BLaER1 (cell line): ENCODE measurements around the gene DPP4.

Experiments used
- H3K27ac ChIP-seq: shearing (Covaris generic); formaldehyde crosslinking; 2 replicates; pipeline ENCODE4 v1.8.1; 2022
- H3K27me3 ChIP-seq: shearing (Covaris generic); formaldehyde crosslinking; 2 replicates; pipeline ENCODE4 v1.8.1; 2022
- H3K36me3 ChIP-seq: shearing (Covaris generic); formaldehyde crosslinking; 2 replicates; pipeline ENCODE4 v1.8.1; 2022
- H3K4me1 ChIP-seq: shearing (Covaris generic); formaldehyde crosslinking; 2 replicates; pipeline ENCODE4 v1.8.1; 2022
- H3K4me2 ChIP-seq: shearing (Covaris generic); formaldehyde crosslinking; 2 replicates; pipeline ENCODE4 v1.8.1; 2022
- H3K4me3 ChIP-seq: shearing (Covaris generic); formaldehyde crosslinking; 2 replicates; pipeline ENCODE4 v1.8.1; 2022
- H3K9ac ChIP-seq: shearing (Covaris generic); formaldehyde crosslinking; 2 replicates; pipeline ENCODE4 v1.8.1; 2022
- H3K9me3 ChIP-seq: shearing (Covaris generic); formaldehyde crosslinking; 2 replicates; pipeline ENCODE4 v1.8.1; 2022
- H4K20me1 ChIP-seq: shearing (Covaris generic); formaldehyde crosslinking; 2 replicates; pipeline ENCODE4 v1.8.1; 2022
- Cebpa-rat ChIP-seq: shearing (Covaris generic); IDR thresholded peaks from 2 replicates; pipeline ENCODE4 v1.8.1; 2022

DPP4 gene

GRCh38 chr2:162106746-162107145 is 32.7 kb upstream of the DPP4 start:
- Histone ChIP-seq H3K36me3 (no peaks in the 10 kb centered on the region), H3K27me3 (no peaks in the 10 kb centered on the region), H3K9ac (no peak overlapping the region), H4K20me1 (no peaks in the 10 kb centered on the region), H3K4me1 (no peaks in the 10 kb centered on the region), H3K9me3 (no peaks in the 10 kb centered on the region), H3K4me2 (no peak overlapping the region), H3K4me3 (no peak overlapping the region), H3K27ac (no peak overlapping the region)
- TF ChIP-seq Cebpa-rat: no peak

- Histone ChIP-seq H3K36me3 (no peaks in the 10 kb centered on the region), H3K9ac (no peak overlapping the region), H3K4me2 (no peak overlapping the region), H3K4me3 (no peak overlapping the region), H3K4me1 (no peaks in the 10 kb centered on the region), H3K27ac (no peak overlapping the region), H3K9me3 (no peaks in the 10 kb centered on the region), H4K20me1 (no peaks in the 10 kb centered on the region), H3K27me3 (no peaks in the 10 kb centered on the region)
- TF ChIP-seq Cebpa-rat: no peak
These were observed 32.1 kb upstream of the DPP4 start for GRCh38 chr2:162106146-162106551.

DNA sequence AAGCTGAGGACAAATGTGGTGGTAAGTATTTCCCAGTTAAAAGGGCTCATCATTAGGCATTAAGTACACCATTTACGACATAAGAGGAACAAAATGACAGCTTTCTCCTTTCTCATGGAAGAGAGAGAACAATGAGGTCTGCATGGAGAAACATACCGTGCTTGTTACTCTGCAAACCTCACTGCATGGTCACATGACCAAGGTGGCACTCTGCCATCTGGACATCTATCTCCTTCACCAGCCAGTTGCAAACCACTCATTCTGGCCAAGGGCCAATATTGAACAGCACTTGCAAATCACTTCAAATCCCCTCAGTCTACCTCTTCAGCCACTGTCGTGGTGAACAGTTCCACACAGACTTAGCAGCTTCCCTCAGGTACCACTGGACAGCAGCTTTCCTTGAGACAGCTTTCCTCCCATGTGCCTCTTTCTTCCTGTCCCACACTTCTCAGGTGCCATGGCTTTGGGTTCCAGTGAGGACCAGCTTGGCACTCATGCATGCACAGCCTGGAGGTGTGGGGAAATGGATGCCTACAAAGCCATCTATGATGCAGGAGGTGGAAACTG is 29.5 kb upstream of the DPP4 start:
- H3K4me3 ChIP-seq: no peak overlapping the region
- no peaks in the 10 kb centered on the region for H4K20me1 ChIP-seq
- H3K9ac ChIP-seq: no peak overlapping the region
- H3K36me3 ChIP-seq: no peaks in the 10 kb centered on the region
- H3K27ac ChIP-seq: no peak overlapping the region
- no peak for TF ChIP-seq Cebpa-rat
- H3K9me3 ChIP-seq: no peaks in the 10 kb centered on the region
- H3K4me2 ChIP-seq: no peak overlapping the region
- no peaks in the 10 kb centered on the region for H3K27me3 ChIP-seq
- no peaks in the 10 kb centered on the region for H3K4me1 ChIP-seq

DNA sequence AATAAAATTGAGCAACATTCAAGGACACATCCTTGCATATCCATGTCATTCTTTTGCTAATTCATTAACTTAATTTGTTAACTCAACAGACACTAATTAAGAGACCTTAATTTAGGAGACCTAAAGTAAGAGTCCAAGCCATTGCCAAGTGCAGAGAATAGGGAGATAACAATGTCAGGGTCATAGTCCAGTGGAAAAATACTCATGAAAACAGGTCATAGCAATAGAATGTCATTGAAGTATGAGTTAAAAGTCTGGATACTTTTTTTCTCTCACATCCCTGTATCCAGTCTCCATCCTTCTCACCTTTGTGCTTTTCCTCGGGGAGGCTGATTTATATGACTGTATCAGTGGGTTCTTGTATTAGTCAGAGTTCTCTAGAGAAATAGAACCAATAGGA is 26.6 kb upstream of the DPP4 start:
- TF ChIP-seq Cebpa-rat: no peak
- no peaks in the 10 kb centered on the region for H3K4me1 ChIP-seq
- no peaks in the 10 kb centered on the region for H3K27me3 ChIP-seq
- no peaks in the 10 kb centered on the region for H3K9me3 ChIP-seq
- no peaks in the 10 kb centered on the region for H3K36me3 ChIP-seq
- no peak overlapping the region for H3K4me3 ChIP-seq
- no peak overlapping the region for H3K27ac ChIP-seq
- H3K9ac ChIP-seq: no peak overlapping the region
- H4K20me1 ChIP-seq: no peaks in the 10 kb centered on the region
- H3K4me2 ChIP-seq: no peak overlapping the region

- Histone ChIP-seq H3K4me1 (no peaks in the 10 kb centered on the region), H3K36me3 (no peaks in the 10 kb centered on the region), H3K9me3 (no peaks in the 10 kb centered on the region), H4K20me1 (no peaks in the 10 kb centered on the region), H3K4me3 (no peak overlapping the region), H3K4me2 (no peak overlapping the region), H3K27ac (no peak overlapping the region), H3K27me3 (no peaks in the 10 kb centered on the region), H3K9ac (no peak overlapping the region)
- TF ChIP-seq Cebpa-rat: no peak
These were observed 25.8 kb upstream of the DPP4 start for GRCh38 chr2:162099836-162100235.

DNA sequence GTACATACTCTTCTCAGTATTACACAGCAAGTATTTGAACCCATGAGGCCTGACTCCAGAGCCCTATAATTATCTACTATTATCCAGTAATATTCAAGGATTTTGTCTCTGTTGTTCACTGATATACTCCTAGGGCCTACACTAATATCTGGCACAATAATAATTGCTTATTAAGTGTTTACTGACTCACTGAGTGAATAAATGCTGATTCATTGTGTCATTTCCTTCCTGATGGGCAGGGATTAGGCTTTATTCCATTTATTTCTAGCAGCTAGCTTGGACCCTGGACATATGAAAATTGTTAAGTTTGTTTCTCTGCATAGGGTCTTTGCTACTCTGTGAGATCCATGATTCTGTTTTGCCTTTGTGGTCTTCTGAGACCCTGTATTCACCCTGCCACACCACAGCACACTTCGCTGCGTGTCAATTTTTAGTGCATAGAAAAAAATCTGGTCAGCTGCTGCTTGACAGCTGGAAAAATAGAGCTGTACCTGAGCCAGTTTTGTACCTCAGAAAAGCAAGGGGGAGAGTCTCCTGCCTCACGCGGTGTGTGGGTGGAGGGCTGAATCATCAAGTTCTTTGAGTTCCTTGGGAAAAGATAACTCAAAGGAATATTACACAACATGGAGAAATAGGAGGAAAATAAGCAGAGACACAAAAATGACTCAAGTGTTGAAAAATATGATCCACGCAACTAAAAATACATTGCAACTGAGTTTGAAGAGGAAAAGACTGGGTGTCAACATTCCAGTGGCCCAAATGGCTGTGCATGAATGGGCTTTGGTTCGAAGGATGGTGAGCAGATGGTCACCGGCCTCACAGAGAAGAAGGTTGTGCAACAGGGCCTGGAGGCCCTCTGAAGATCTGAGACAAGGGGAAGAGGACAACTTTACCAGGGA is 18.9 kb upstream of the DPP4 start:
- Histone ChIP-seq H3K9ac (no peak overlapping the region), H3K4me1 (no peaks in the 10 kb centered on the region), H3K36me3 (no peaks in the 10 kb centered on the region), H4K20me1 (no peaks in the 10 kb centered on the region), H3K27ac (no peak overlapping the region), H3K4me2 (no peak overlapping the region), H3K4me3 (no peak overlapping the region), H3K9me3 (no peaks in the 10 kb centered on the region), H3K27me3 (no peaks in the 10 kb centered on the region)
- no peak for TF ChIP-seq Cebpa-rat

GRCh38 chr2:162092008-162092390 is 18.0 kb upstream of the DPP4 start:
- TF ChIP-seq Cebpa-rat: no peak
- Histone ChIP-seq H3K27me3 (no peaks in the 10 kb centered on the region), H3K36me3 (no peaks in the 10 kb centered on the region), H3K9ac (no peak overlapping the region), H4K20me1 (no peaks in the 10 kb centered on the region), H3K4me3 (no peak overlapping the region), H3K27ac (no peak overlapping the region), H3K4me2 (no peak overlapping the region), H3K9me3 (no peaks in the 10 kb centered on the region), H3K4me1 (no peaks in the 10 kb centered on the region)

DNA sequence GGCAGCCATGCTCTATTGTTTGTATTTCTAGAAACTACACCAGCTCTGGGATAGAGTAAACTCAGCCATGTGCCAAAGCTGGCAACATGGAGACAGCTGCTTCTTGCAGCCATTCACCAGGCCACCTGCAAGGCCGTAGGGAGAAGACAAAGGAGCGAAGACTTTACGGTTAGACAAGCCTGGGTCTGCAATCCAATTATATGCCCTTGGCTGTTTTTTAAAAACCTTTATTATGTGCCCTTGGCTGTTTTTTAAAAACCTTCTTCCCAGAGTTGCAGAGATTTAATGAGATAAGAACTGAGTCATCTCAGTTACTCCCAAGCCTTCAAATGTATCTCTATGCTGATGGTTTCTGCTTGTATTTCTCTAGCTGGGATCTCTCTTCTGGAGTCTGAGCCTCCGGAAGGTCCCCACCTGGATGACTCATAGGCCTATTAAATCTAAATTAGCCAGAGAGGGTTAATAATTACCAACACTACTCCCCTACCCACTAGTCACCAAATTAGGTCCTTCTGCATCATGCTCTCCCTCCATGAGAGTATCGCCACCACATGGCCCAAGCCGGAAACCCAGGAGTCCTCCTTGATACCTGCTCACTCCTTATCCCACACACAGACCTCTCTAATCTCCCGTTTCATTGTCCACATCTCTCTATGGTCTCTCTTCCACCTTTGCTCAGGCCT is 17.5 kb upstream of the DPP4 start:
- Histone ChIP-seq H3K4me2 (no peak overlapping the region), H3K36me3 (no peaks in the 10 kb centered on the region), H4K20me1 (no peaks in the 10 kb centered on the region), H3K4me1 (no peaks in the 10 kb centered on the region), H3K9me3 (no peaks in the 10 kb centered on the region), H3K4me3 (no peak overlapping the region), H3K27ac (no peak overlapping the region), H3K27me3 (no peaks in the 10 kb centered on the region), H3K9ac (no peak overlapping the region)
- TF ChIP-seq Cebpa-rat: no peak

DNA sequence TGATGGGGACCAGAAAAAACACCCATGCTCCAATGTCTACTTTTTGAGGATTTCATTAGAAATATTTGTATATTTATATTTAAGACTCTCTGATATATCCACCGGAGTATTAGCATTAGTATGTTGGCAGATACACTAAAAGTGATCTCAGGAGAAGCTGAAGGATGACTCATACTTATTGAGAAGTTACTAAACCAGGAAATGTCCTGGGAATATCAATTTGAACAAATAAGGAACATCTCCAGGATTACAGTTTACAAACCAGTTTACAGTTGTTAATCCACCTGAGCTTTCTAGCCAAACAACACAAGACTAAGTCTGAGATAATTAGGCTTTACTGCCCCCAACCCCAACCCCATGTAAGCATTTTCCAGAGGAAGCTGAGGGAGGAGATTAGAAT is 16.1 kb upstream of the DPP4 start:
- H3K4me3 ChIP-seq: no peak overlapping the region
- no peaks in the 10 kb centered on the region for H3K4me1 ChIP-seq
- no peak overlapping the region for H3K4me2 ChIP-seq
- H3K27me3 ChIP-seq: no peaks in the 10 kb centered on the region
- no peak overlapping the region for H3K27ac ChIP-seq
- no peak for TF ChIP-seq Cebpa-rat
- no peaks in the 10 kb centered on the region for H3K9me3 ChIP-seq
- no peak overlapping the region for H3K9ac ChIP-seq
- H3K36me3 ChIP-seq: no peaks in the 10 kb centered on the region
- no peaks in the 10 kb centered on the region for H4K20me1 ChIP-seq

DNA sequence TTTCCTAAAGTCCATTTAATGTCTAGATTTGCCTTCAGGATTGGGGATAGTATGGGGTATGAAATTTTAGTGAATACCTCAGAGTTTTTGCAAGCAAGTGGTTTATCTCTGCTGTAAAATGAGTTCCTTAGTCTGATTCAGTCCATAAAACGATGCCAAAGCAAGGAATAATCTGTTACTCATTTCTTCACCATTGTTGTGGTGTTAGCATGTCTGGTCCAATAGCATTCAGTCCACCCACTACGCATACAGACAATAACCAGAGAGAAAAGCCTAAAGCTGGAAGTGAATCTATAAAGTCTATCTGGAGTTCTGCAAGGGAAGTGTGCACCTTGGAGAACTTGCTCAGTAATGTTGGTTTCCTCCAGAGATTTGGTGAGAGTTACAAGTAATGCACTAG is 12.9 kb upstream of the DPP4 start:
- Histone ChIP-seq H3K9ac (no peak overlapping the region), H3K4me1 (no peaks in the 10 kb centered on the region), H3K4me3 (no peak overlapping the region), H3K27me3 (no peaks in the 10 kb centered on the region), H3K27ac (no peak overlapping the region), H3K36me3 (no peaks in the 10 kb centered on the region), H4K20me1 (no peaks in the 10 kb centered on the region), H3K4me2 (no peak overlapping the region), H3K9me3 (no peaks in the 10 kb centered on the region)
- no peak for TF ChIP-seq Cebpa-rat
